ENCODE data around the gene CXCL12.

The CXCL12 gene

GRCh38 chr10:44399659-44400451 lies 15.0 kb upstream of the CXCL12 start:
- no peak for DNase-seq (ENCODE audit: low read depth)

GRCh38 chr10:44398747-44399658 lies 14.1 kb upstream of the CXCL12 start:
- peak; percentile 66 for DNase-seq (ENCODE audit: low read depth)

DNA sequence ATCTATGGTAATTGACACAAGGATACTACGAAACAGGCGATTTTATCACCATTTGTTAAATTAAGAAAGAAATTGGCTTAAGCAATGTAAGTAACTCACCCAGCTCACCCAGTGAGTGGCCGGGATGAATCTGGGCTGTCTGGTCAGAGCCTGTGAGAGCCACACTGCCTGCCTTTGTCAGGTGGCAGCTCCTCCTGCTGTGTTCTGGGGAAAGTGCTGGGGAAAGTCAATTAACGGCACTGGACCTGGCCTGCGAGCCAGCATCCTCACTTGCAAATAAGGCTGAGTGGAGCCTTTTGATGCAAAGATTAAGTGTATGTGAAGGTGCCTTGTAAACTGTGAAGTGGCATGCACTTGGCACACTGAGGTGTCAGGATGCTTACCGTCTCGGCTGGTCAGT lies 13.4 kb upstream of the CXCL12 start:
- DNase-seq (ENCODE audit: low read depth): no peak

DNA sequence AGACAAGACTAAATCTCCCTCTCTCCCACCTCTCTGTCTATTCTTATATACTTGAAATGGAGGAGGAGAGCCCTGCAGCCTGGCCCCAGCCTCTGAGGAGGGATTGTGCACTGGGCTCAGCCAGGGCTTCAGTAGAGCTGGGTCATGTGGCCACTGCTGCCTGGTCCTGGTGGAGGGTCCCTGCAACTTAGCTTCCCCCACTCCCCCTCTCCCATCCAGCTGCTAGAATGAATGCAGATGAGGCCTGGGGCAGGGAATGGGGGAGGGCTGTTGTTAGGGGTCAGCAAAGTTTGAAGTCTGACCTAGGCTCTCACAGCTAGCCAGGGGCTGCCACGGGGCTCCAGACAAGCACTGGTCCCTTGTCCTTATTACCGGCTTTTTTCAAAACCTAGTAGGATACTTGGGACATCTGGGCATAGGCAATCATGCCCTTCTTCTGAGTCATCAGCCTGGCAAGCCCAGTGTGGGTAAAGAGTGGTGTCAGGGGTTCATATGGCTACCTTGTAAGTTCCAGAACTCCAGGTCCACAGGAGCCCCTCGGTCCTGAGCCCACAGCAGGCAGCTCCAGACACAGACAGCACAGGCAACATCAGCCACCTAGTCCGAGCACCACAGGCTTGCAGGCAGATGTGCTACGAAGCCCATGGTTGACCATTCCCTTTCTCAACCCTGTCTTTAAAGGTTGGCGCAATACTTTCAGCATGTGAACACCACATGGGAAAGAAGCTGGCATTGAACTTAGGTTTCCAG lies 12.8 kb upstream of the CXCL12 start:
- no peak for DNase-seq (ENCODE audit: low read depth)

DNA sequence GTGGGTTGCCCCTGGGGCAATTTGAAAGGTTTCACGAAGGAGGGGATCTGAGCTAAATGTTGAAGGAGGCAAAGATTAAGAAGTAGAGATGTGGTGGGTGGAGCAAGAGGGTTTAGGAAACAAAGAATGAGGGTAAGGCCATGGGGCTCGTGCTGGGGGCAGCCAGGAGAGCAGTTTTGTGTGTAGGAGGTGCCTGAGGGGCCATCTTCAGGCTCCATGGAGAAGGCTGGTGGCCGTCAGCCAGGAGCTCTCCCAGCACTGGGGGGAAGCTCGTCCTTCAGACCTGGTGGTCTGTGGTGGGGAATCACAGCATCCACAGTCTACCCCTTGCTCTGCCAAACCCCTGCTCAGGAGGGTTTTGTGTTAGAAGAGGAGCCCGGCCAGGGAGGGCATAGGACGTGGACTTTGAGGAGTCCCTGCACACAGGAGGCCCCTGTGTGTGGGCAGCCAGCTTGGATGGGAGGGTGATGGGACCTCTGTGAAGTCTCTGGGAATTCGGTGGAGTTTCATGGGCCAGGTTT lies 11.8 kb upstream of the CXCL12 start:
- no peak for DNase-seq (ENCODE audit: low read depth)

DNA sequence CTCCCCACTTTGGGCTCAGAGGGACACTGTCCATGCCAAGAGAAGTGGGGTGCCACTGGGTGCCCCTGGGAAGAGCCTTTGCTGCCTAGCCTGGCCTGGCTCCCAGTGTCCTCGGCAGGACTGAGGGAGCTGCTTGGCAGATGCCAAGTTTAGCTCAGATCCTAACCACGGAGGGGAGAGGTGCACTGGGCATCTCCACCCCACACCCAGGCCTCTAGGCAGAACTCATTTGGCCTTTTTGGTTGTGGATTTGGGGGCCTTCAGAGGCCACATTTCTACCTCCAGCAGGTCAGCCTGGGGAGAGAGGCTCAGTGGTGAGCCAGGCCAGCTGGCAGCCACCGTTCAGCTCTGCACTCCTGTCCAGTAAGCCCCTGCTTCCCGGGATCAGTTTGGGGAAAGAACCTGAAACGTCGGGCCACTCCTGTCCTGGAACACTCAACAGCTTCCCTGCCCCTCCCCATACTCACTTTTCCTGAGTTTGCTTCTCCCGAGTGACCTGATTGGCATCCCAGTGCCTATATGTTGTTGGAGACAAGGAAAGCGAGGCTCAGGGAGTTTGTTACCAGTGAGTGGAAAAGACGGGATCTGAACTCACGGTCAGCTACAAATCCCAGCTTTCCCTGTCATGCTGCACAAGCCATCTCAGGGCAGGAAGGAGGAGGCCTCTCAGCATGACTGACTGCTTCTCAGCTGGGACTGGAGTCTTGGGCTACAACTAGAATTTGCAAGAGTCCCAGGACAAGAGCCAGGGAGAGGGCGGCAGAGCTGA lies 11.2 kb upstream of the CXCL12 start:
- DNase-seq (ENCODE audit: low read depth): no peak

GRCh38 chr10:44395396-44395795 lies 10.5 kb upstream of the CXCL12 start:
- no peak for DNase-seq (ENCODE audit: low read depth)

DNA sequence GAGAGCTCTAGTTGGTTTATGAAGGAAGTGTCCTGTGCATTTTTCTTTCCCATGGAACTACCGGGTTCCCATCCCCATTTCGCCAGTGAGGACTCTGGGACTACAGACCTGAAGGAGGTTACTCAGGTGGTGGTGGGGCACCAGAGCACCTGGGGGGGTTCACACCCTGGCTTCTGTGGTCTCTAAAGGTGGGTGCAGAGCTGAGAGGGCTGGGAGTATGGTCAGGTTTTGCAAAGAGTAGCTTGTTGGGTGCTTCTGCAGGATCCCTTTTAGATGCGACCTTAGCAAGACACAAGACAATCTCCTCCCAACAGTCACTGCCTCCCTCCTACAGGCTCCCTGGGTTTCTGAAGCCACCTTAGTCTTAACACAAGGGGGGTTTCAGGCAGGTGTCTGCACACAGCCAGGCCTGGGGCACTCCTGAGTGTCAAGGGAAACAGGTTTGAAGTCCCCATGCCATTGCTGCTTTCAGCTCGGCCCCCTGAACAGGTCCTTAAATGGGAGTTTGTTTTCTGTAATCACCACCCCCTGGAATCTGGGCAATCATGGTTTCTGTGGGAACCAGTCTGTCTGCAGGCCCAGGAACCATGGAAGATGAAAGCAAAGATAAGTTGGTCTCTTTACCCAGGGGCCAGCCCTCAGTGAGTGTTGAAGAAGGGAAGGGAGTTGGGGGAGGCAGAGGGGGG lies 9.9 kb upstream of the CXCL12 start:
- no peak for DNase-seq (ENCODE audit: low read depth)

DNA sequence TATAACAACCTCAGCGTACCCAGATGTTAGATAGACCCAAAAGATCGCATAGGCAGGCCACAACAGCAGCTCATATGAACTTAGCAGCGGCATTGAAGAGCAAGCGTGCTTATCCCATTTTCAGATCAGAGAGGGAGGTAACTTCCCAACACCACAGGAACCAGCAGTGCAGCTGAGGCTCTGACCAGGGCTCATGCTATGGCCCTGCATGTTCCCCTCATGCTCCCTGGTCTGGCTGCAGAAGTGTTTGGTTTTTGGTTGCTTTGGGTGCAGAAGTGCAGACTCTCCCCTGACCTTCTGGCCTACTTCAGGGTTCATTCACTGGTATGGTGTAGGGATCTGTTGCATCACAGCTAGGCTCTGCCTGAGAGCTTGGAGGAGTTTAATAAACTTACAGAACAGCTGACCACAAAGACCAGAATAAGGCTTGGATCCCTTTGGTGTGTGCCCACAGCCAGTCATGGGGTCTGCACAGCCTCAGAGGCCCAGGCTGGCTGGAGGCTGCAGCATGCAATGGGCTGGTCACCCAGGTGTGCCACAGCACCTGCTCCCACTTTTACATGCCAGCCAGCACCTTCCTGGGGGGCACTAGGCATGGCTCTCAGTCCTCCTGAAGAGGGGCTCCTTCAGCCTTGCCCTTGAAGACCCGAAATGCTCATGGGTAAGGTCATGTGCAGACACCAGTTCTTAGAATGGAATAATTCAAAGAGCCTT lies 9.1 kb upstream of the CXCL12 start:
- DNase-seq (ENCODE audit: low read depth): no peak

- peak; percentile 82 for DNase-seq (ENCODE audit: low read depth)
Observed at GRCh38 chr10:44393051-44393630, 8.2 kb upstream of the CXCL12 start.

- DNase-seq (ENCODE audit: low read depth): no peak
Observed at GRCh38 chr10:44392420-44392819, 7.5 kb upstream of the CXCL12 start.

DNA sequence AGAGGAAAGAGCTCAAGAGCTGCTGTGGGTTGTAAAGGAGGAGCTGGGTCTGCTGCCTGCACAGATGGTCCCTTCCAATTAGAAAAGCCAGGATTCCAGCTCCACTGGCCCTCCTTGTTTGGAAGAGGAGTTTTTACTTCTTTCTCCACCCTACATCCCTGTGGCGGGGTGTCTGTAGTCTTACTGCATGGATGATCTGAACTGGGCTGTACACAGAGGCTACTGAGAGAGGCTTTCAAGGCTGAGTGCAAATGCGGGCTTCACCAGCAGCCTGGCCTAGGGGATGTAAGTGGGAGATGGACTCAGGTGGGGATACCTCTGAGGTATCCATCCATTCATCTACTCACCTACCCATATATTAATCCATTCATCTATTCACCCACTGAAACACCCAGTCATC lies 7.1 kb upstream of the CXCL12 start:
- DNase-seq (ENCODE audit: low read depth): no peak

DNA sequence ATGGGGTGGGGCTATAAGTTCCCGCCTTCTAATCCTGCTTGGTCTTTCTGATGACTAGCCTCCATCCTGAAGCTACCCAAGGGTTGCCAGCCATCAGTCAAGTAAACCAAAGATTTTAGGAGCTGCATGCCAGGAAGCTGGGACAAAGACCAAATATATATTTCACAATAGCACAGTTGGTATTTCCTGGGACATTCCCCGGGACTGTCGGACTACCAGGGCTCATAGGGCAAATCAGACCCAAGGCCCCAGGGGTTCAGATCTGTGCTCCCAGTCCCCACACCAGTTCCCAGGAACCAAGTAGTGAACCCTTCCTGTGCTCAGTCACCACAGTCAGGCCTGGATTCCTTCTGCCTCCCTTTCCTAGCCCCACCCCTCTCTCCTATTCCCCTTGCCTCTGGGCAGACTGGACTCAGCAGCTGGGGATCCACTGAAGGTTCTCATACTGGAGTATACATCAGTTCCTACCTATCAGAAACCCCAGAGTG lies 5.7 kb upstream of the CXCL12 start:
- peak; percentile 88 for DNase-seq (ENCODE audit: low read depth)

- DNase-seq (ENCODE audit: low read depth): no peak
Observed at GRCh38 chr10:44389556-44389955, 4.7 kb upstream of the CXCL12 start.

- no peak for DNase-seq (ENCODE audit: low read depth)
Observed at GRCh38 chr10:44389150-44389549, 4.3 kb upstream of the CXCL12 start.

GRCh38 chr10:44388641-44389040 lies 3.7 kb upstream of the CXCL12 start:
- no peak for DNase-seq (ENCODE audit: low read depth)

DNA sequence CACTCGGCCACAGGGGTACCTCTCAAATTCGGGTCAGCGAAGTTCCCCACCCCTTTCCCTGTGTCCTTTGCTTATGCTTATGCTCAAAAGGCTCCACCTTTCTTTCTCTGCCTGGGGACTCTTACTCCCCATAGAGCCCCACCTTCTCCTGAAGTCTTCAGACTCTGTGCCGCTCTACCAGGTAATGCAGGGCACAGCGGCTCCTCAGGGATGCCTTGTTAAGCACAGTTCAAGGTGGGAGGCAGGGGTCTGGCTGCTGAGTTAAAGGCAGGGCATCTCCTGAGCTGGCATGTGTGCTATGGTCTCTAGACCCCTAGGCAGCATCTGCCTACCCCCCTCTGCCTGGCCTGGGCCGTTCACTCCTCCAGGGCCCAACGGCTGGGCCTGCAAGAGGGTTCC lies 3.0 kb upstream of the CXCL12 start:
- no peak for DNase-seq (ENCODE audit: low read depth)

DNA sequence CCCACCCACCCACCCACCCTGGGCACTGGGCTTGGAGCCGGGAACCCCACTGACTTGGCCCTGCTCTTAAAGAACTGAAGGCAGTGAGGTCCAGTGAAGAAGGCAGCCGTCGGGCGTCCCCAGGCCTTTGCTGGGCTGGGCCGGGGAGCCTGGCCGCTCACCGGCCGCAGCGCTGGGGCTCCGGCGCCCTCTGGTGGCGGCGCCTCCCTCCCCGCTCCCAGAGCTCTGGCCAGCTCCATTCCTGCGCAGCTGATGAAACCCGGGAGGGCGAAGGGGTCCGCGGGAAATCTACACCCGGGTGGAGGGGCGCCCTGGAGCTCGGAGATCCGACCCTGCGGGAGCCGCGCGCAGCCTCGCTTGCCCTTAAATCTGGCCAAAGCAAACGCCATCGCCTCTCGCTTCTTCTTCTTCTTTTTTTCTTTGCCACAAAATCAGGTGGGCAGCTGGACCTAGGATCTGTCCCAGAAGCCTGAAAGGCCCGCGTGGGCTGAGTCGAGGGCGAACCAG lies 1.7 kb upstream of the CXCL12 start:
- DNase-seq (ENCODE audit: low read depth): peak; percentile 77

DNA sequence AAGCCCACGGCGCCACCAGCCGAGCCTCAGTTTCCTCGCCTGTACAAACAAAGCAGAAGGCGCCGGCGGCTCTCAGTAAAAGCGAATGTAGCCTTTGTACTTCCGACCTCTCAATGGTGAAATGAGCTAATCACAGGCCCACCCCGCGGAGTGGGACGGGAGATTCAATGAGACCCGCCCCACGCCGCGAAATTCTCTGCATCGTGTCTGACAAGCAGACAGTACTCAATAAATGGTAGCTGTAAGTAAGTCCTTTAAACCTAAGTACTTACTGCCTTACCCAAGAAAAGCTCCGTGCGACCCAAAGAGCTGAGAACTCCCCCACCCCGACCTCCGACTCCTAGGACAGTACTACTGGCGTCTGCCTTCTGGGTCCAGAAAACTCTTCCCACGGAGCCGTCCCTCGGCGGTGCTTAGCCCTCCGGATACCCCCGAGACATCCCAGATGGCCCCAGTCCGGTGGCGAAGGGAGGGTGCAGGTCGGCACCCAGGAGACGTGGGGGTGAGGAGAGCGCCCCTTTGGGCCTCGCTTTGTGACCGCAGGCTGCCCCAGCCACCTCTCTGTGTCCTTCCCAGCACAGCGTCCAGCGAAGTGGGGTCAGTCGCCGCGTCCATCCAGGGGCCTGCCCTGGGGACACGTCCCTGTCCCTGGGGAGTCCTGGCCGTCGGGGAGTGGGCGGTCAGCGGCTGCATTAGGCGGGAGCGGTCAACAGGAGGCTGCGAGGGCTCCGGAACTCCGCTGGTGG lies 972 bp upstream of the CXCL12 start:
- DNase-seq (ENCODE audit: low read depth): no peak
